Skin epidermis (tissue), 12 donors: ENCODE measurements around the gene EPHA3.

ENCODE experiments used
- H3K27ac ChIP-seq, 21 experiments: fragments of 200-600 bp; sonication (generic) in 11 of 21; one replicate each; pipeline ENCODE4 v1.5.0; 2020; ENCODE audit warnings: mild to moderate bottlenecking in 3 of 21, inconsistent platforms in 2 of 21, moderate library complexity in 2 of 21
- H3K4me3 ChIP-seq, 7 experiments: fragments of 200-600 bp; sonication (generic) in 2 of 7; one replicate each; pipeline ENCODE4 v1.5.0; 2020; ENCODE audit warnings: inconsistent platforms in 2 of 7, mild to moderate bottlenecking in 2 of 7, moderate library complexity in 1 of 7

EPHA3 gene

GRCh38 chr3:89270201-89270600 is 162.8 kb downstream of the EPHA3 start:
- H3K27ac ChIP-seq = no peak overlapping the region

DNA sequence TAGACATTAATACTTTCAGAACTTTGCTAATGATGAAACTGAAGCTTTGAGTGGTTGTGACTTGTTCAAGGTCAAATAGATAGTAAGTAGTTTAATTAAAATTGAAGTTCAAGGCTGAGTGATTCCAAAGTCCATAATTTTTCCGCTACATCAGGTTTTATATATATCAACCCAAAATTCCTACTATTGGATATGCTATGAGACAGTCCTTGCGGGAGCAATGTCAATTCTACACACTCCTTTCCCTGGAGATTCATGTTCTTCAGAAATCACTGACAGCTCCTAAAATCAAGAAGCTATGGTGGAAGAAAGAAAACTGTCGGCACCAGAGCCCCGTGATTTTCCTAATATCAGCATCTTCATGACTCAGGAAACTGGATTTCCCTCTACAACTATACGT is 167.6 kb downstream of the EPHA3 start:
- H3K27ac ChIP-seq = no peak overlapping the region

More at GRCh38 chr3:89270201-89270600, 162.8 kb downstream of the EPHA3 start:
- H3K4me3 ChIP-seq = no peak overlapping the region

GRCh38 chr3:89276116-89276515 is 168.7 kb downstream of the EPHA3 start:
- Histone ChIP-seq H3K27ac (no peak overlapping the region), H3K4me3 (no peak overlapping the region)

More for the DNA sequence above, 167.6 kb downstream of the EPHA3 start:
- no peak overlapping the region for H3K4me3 ChIP-seq

DNA sequence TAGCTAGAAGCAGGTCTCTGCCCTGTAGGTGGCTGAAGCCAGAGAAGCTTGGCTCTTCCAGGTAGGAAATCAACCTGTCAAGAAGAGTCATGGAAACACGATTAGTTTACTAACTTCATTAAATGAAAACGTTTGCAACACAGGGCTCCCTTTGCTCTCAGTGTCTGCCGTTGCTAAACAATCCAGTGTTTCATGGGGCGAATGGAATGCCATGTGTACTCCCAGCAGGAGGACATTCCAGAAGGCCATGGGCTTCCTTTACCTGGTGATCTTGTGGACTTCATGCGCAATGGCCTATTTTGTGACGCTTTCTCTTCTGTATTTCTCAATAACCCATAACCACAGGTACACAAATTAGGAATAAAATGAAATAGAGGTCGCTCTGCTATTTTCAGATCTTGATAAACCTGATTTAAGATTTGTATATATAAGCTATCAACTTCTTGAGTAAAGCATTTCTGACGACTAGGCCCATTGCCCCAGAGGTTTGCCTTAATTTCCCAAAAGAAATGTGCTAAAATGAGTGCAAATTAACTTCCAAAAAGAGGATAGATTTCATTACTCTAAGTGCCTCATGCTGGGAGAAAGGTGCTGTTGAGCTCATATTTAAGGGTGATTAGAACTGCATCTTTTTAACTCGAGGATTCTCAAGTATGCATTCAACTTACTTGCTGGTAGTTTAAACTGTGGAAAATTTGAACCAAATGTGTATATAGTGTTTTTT is 171.0 kb downstream of the EPHA3 start:
- no peak overlapping the region for H3K27ac ChIP-seq

DNA sequence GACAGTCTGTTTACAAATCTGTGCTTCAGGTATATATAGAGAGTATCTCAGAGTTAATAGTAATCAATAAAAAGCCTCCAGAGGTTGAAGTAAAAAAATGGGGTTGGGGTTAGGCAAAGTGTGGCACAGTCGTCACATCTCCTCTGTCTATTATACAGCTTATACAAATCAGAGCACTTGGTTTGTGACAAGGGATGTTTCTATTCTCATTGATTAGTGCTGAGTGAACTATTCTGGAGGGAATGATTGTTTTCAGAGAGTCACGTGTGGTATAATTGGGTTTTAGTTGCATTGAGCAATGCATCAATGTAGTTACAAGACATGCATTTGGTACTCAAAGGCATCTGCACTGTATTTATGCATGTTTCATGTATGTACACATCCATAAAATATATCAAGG is 172.9 kb downstream of the EPHA3 start:
- Histone ChIP-seq H3K4me3 (no peak overlapping the region), H3K27ac (no peak overlapping the region)

More for the DNA sequence above, 171.0 kb downstream of the EPHA3 start:
- H3K4me3 ChIP-seq = no peak overlapping the region

- H3K4me3 ChIP-seq = no peak overlapping the region
- H3K27ac ChIP-seq = no peak overlapping the region
These were observed 173.5 kb downstream of the EPHA3 start for GRCh38 chr3:89280822-89281365.

GRCh38 chr3:89287902-89288508 is 180.6 kb downstream of the EPHA3 start:
- no peak overlapping the region for H3K27ac ChIP-seq
- no peak overlapping the region for H3K4me3 ChIP-seq

GRCh38 chr3:89289574-89290190 is 182.3 kb downstream of the EPHA3 start:
- no peak overlapping the region for H3K27ac ChIP-seq
- H3K4me3 ChIP-seq = no peak overlapping the region

DNA sequence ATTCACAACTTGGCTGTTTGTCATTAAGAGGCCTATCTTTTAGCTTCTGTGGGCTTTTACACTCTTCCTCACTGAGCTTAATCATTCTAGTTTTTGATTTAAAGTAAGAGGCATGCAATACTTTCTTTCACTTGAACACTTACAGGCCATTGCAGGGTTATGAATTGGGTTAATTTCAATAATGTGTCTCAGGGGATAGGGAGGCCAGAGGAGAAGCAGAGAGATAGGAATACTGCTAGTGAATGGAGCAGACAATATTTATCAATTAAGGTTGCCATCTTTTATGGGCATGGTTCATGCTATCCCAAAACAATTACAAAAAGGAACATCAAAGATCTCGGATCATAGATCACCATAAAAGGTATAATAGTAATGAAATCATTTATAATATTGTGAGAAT is 189.8 kb downstream of the EPHA3 start:
- H3K4me3 ChIP-seq = no peak overlapping the region

DNA sequence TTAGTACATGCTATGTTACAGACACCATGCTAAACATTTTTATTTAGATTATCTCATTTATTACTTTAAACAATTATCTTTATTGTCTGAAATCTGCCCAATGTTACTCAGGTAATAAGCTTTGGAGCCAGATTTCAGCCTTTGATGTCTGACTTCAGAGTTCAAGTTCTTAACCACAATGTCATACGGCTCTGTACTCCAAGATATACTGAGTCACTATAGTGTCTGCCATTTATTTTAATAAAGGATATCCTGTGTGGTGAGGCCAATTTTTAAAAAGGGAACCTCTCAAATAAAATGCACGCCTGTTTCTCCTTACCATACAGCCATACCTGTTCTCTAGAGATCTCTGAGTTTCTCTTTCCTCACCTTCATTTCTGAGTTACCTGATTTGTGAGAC is 193.1 kb downstream of the EPHA3 start:
- no peak overlapping the region for H3K27ac ChIP-seq

More for the DNA sequence above, 189.8 kb downstream of the EPHA3 start:
- H3K27ac ChIP-seq = no peak overlapping the region

DNA sequence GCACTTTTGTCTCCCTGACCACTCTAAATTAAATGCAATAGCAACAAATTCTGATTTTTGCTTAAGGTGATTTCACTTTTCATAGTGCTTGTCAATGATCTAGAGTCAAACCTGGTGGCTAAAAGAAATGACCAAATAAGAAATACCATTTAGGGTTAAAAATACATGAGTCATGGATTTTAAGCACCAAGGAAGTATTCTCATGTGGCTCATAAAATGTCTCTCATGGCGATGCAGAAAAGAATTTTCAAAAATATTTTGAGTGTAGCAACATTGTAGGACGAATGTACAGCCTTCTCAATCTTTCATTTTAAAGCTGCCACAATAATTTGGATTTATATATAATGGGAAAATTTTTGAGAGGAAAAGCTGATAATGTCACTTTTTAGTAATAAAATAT is 193.6 kb downstream of the EPHA3 start:
- H3K4me3 ChIP-seq = no peak overlapping the region
- H3K27ac ChIP-seq = no peak overlapping the region

More for the DNA sequence above, 193.1 kb downstream of the EPHA3 start:
- H3K4me3 ChIP-seq = no peak overlapping the region

DNA sequence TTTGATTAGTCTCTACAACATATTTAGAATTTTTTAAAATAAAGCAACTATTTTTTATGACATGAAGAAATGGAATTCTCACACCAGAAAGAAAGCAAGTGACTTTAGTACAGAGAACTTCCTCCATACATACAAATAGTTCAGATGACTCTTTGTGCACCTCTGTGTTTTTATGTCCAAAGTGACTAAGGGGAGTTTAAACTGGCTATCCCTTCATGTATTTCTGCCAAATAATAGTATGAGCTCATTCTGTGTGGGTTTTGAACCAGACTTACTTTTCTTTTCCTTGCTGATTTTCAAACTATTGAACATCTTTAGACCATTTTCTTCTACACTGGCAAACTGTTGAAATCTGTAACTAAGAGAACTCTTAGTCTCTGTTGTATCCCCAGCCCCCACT is 196.3 kb downstream of the EPHA3 start:
- Histone ChIP-seq H3K27ac (no peak overlapping the region), H3K4me3 (no peak overlapping the region)

DNA sequence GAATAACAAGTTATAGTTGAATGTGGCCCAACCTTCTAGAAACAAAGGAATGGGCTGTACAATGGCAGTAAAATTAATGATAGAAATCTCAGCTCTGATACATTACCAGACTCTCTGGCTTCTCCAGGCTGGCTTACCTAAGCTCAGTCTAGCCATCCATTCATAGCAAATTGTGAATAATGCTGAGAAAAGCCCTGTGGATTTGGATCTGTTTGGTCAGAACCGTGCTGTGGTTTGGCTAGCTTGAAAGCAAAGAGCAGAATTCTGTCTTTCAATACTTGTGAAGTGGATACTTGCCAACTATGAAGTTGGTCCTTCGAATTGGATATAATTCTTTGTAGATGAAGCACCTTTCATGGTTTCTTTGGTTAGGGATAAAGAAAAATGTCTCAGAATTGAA is 199.1 kb downstream of the EPHA3 start:
- Histone ChIP-seq H3K4me3 (no peak overlapping the region), H3K27ac (no peak overlapping the region)

GRCh38 chr3:89311581-89311980 is 204.2 kb downstream of the EPHA3 start:
- H3K4me3 ChIP-seq = no peak overlapping the region
- H3K27ac ChIP-seq = no peak overlapping the region

GRCh38 chr3:89312141-89312540 is 204.7 kb downstream of the EPHA3 start:
- no peak overlapping the region for H3K27ac ChIP-seq

DNA sequence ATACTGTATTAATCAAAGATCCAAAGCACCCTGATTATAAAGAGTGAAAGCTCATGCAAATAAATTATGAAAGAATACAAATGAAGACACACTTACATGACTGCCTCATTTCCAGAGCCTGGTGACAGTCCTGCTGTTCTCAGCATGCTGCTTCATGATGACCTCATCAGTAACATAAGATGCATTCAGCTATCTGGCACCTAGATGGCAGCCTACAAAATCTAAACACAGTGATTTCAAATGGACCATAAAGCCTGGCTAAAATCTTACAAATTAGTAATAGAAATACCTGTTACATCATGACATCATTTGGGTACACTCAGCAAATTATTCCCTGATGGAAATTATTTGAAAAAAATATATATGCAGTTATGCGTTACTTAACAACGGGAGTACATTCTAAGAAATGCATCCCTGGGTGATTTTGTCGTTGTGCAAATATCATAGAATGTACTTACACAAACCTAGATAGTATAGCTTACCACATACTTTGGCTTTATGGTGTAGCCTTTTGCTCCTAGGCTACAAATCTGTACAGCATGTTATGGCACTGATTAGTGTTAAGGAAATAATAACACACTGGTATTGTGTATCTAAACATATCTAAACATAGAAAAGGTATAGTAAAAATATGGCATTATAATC is 207.2 kb downstream of the EPHA3 start:
- Histone ChIP-seq H3K4me3 (no peak overlapping the region), H3K27ac (no peak overlapping the region)

More at GRCh38 chr3:89312141-89312540, 204.7 kb downstream of the EPHA3 start:
- H3K4me3 ChIP-seq = no peak overlapping the region

DNA sequence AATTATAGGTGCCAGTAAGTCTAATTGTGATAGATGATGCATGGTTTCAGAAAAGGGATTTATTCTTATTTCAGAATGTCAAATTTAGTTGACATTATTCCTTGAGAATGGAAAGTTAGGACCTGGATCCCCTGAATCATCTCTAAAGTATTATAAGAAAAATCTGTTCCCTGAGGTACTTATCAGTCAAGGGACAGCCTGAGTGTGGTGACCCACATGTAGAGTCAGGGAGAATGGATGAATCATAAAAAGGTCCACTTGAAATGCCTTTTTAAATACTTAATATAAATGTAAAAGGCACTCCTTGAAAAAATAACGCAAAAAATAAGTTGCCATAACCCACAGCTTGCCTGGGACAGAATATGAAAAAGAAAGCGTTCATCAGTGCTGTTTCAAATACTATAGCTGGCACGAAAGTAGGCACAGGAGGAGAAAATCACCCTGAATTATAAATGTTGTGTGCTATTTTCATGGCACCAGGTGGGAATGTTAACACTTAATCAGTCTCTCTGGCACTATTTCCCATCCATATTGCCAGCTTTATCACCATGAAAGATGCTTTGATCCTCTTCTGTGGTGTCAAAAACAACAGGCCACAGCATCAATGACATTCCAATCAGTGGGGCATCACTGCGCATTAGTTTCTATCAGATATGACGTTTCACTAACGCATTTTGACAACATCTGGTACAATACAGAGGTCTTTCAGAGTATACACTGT is 208.5 kb downstream of the EPHA3 start:
- no peak overlapping the region for H3K27ac ChIP-seq
- no peak overlapping the region for H3K4me3 ChIP-seq

DNA sequence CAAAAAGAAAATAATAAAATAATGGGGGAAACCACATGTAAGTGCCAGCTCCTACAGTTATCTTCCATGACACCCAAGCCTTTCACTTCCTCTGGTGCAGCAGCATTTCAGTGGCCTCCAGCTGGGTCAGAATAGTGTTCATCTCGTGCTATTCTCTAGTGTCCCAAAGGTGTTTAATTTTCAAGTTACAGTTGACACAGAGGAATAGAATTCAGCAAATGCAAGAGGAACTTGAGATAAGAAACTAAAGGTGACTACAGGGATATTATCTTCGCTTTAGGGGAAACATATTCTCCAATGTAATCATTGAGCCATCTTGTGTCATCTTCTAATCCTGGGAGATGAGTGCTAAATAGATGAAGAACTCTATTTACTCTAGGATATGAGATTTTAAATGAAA is 212.8 kb downstream of the EPHA3 start:
- Histone ChIP-seq H3K4me3 (no peak overlapping the region), H3K27ac (no peak overlapping the region)

- H3K4me3 ChIP-seq = no peak overlapping the region
These were observed 219.6 kb downstream of the EPHA3 start for GRCh38 chr3:89326997-89327396.

GRCh38 chr3:89332386-89332785 is 225.0 kb downstream of the EPHA3 start:
- Histone ChIP-seq H3K4me3 (no peak overlapping the region), H3K27ac (no peak overlapping the region)

More at GRCh38 chr3:89326997-89327396, 219.6 kb downstream of the EPHA3 start:
- no peak overlapping the region for H3K27ac ChIP-seq
